Activated CD8-positive, alpha-beta memory T cell treated with anti-CD3 and anti-CD28 coated beads, Interleukin-2, amount 50 U/mL, for 4 hours (primary cell): ENCODE data around the gene TXNDC8.
"Not testable (repeated sequence)": the region's sequence is repeated elsewhere in the genome, so short reads cannot be mapped to it uniquely, and the experiment has no call there.

ENCODE experiments used
- DNase-seq: peaks from one replicate; pipeline ENCODE4 v3.0.0-alpha.2; 2020

TXNDC8 gene

DNA sequence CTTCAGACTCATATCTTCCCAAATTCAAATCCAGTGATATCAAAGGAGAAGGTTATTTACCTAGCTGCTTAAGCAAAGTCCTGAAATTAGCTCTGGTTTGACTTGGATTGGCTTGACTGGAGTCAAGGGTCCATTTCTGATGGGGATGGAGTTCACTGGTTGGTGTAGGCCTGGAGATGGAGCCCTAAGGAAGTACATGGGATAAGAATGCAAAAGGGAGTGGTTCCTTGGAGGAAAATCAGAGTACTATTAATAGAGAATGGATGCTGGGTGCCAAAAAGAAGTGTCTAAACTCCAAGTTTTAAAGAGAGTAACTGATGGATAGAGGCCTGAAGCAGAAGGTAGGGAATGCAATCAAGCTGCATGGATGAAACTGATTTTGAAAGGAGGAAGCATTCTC lies 13.8 kb downstream of the TXNDC8 start:
- DNase-seq: no peak

DNA sequence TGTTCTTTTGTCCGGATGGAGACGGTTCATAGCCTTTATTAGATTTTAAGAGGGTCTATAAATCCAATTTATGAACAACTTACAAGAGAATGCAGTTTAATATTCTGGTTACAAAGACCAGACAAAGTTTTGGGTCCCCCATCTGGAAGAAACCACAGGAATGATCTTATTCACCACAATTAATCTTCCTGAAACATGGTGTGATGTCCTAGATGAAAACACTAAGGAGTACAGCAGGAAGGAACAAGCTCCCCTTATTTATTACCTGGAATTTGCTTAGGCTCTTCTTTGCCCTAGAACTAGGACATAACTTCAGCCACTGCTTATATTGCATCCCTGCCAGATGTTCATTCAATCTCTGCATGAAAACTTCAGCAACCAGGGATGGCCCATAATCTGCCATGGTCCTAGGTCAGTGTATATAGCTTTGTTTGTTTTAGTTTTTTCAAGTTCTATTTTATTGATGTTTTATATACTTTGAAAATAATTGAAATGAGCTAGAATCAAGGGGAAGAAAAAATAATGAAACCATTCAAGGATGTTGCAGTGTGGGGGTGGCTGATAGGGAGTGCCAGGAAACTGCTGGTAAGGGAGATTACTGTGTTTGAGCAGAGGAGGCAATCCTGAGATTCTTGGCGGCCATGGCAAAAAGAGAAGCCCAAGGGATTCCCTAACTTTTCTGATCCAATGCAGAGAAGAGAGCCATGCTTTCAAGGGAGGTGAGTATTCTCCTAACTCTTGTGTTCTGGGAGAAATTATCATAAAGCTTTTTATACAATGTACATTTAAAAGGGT lies 16.8 kb downstream of the TXNDC8 start:
- DNase-seq: no peak

DNA sequence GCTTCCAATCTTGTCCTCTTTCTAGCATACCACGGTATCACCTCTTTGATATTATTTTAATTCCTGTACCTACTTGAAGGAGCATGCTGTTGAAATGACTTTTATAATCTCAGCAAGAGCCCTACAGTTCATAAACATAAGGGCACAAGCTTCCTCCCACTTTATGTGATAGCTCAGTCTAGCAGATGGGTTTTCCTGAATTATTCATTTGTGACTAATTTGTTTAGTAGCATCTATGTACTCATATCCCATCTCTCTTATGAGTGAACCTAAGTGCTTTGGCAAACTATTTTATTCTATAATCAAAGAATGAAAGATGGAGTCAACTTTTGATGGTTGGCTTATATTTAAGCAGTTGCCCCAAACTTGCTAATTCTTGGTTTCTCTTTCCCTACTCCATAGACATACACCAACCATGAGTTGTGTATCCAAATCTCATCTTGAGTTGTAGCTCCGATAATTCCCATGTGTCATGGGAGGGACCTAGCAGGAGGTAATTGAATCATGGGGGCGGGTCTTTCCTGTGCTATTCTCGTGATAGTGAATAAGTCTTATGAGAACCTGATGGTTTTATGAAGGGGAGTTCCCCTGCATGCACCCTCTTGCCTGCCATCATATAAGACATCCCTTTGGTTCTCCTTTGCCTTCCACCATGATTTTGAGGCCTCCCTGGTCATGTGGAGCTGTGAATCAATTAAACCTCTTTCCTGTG lies 17.7 kb downstream of the TXNDC8 start:
- no peak for DNase-seq

DNA sequence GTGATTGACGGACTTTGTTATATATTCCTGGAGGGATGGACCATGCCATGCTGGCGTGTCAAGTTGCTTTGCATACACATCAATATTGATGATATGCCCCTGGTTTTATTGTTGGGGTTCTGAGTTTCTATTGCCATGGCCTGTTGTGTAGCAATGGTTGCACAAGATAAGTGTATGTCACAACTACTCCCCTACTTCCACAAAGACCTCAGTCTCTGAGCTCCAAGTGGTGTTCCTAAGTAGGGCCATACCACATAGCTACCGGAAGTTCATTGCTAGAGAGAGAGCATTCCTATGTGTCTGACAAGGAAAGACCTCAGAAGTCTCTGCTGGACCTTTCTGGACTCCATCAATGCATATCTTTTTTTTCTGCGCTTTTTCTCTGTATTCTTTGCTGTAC lies 19.8 kb downstream of the TXNDC8 start:
- DNase-seq: no peak

DNA sequence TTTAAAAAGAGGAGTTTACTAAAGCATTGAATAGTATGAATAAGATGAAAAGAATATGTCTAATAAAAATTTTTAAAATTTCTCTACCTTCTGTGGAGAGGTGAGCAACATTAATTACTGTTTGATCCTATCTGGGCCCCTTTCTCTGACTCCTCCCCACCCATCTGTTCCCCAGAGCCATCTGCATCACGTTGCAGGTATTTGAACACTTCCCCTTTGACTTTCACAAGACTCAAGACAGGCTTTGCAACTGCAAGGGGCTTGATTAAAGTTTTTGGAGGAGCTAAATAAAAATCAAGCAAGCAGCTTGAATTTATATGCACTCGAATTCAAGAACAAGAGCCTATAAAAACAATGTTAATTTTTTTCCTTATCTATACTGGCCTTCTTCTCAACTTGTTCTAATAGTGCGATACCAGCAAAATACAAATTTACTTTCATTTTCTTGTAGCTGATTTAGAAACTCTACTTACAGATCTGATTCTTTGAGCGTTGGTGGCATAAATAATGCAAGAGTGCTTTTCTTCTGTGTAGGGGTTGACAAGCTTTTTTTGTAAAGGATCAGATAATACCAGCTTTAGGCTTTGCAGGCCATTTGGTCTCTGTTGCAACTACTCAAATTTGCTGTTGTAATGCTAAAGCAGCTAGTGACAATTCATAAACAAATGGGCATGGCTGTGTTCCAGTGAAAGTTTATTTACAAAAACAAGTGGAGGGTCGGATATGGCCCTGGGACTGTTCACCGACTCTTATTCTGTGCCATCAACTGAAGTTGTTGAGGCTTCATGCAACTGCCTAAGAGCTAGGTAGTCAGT lies 21.2 kb downstream of the TXNDC8 start:
- DNase-seq: no peak

DNA sequence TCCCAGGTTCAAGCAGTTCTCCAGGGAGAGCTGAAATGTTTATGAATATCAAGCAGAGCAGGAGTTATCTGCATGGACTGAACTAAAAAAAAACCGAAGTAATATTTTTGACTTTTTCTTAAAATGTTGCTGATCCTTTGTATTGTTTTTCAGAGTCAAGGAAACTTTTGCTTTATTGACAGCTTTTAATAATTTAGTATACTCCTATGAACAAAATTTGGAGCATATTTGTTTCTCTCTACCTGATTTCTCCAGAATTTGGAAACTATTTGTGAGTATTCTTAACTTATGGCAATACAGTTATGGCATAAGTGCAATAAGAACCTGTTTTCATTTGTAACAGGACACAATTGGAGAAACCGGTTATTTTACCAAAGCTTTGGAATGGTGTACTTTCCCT lies 25.7 kb downstream of the TXNDC8 start:
- not testable (repeated sequence) for DNase-seq

DNA sequence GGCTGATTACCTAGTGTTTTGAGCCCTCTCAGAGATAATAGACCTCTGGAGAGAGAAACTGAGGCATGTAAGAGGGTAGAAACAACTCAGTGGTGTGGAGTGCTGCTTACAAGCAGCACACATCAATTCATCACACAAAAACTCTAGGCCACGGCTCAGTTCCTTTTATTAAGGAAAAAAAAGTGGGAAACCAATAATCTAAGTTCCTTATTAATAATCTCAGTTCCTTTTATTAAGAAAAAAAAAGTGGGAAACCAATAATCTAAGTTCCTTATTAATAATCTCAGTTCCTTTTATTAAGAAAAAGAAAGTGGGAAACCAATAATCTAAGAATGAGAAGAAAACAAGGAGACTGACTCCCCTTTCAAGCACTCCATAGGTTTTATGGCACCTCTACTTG lies 28.0 kb downstream of the TXNDC8 start:
- DNase-seq: no peak

DNA sequence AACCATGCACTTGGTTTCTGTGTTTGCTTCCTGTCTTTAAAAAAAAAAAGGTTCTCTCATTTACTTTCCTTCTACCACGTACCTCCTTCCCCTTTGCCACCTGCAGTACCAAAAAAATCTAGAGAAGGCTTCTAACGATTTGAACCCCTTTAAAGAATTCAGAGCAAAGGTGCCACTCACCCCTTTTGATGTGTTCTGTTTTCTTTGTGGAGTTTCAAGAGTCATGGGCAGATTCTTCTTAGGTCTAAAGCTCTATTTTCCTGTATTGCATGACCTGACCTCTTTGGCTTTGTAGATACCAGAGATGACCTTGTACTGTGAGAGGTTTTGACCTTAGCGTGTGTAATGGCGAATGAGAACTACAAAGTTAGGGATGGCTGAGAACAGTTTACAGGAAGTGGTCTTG lies 29.0 kb downstream of the TXNDC8 start:
- DNase-seq: no peak

DNA sequence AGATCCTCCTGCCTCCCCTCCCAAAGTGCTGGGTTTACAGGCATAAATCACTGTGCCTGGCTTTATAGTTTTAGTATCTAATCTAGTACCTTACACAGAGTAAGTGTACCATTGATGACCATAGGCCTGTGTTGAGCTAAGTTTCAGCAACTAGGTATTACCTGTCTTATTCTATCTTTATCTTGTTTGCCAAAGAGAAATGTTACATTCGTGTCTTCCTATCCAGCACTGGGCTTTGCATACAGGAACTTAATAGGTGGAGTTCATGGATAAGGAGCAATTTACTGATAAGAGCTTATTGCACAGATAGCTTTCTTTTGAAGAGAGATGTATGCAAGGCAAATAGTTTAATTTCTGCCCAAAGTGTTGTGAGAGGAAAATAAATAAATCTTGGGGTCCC lies 30.5 kb downstream of the TXNDC8 start:
- DNase-seq: no peak

DNA sequence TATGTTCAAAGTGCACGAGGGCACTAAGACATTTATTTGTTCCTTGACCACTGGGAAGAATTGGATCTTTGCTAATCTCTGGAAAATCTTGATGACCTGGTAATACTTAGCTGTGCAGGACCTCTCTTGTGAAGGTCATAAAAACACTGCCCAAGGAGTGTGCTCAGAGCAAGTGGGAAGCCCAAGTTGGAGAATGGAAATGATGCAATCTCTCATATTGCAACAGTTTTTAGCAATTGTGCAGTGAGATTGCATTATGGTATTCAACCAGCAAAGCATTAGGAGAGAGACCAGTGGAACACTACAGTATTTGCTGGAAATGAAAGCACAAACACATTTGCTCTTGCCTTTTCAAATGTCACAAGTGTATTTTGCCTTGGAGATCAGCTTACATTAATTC lies 34.5 kb downstream of the TXNDC8 start:
- DNase-seq: no peak

DNA sequence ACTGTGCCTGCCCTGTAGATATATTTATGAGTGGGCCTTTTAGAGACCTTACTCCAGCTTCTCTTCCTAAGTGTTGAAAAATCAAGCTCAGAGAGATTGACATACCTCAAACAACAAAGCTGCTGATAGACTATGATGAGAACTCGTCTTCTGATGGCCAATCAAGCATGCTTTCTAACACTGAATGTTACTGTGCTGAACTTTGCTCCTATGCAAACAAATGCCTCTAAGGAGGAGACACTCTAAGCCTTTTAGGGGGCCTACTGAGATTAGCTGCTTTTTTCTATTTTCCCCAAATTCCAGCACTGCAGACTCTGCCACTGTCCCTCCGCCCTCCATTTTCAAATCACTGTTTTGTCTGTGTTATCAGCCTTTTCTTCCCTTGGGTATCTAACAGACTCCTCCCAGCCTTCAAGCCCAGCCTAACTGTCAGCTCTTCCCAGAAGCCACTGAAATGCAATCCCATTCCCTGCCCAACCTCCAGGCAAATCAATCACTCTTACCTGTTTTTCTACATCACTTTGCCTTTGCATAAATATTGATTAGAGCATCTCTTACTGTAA lies 39.5 kb downstream of the TXNDC8 start:
- no peak for DNase-seq

DNA sequence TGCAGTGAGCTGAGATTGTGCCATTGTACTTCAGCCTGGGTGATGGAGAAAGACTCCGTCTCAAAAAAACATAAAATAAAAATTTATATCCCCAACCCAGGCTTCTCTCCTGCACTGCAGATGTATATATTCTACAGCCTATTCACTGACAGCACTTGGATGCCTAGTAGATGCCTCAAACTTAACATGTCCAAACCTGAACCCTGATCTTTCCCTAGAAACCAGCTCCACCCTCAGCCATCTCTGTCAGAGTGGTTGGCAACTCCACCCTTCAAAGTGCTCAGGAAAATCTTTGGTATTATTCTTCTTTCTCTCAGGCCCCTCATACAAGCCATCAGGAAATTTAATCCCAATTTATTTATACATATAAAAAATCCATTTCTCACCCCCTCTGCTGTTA lies 44.4 kb downstream of the TXNDC8 start:
- DNase-seq: no peak

DNA sequence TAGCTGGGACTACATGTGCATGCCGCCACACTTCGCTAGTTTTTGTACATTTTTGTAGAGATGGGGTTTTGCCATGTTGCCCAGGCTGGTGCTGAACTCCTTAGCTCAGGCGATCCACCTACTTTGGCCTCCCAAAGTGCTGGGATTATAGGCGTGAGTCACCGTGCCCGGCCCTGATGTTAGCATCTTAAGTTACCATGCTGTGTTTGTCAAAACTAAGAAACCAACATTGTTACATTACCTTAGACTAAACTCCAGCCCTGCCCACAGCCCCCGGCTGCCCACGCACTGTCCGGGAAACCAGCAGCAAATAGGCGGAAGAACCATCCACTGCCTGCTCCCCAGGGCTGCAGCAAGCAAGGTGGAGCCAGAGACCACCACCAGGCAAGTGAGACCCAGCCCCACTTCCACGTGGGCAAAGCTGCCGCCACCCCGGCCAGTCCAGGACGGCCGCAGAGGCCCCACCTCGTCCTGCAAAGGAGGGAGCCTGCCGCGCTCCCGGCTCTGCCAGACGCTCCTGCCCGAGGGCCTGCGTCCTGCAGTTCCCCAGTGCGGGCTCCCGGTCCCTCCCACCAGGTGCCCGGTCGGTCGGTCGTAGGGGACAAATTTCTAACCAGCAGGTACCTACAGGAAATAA lies 45.6 kb downstream of the TXNDC8 start:
- no peak for DNase-seq

DNA sequence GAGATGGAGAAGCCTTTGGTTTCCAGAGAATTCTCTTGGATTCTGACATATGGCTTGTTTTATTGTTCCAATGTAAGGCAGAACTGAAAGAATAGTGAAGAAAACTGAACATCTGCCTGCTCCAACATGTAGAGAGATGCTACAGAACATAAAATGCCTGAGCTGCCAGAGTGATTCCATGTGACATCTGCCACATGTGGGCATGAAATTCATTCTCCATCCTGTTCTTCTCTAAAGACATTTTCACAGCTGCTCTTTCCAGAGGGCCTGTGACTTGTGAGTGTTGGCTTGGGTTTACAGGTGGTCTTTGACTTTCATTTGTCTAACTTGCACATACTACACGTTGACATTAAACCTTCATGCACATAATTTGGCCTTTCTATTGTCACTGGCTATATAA lies 47.7 kb downstream of the TXNDC8 start:
- DNase-seq: no peak

DNA sequence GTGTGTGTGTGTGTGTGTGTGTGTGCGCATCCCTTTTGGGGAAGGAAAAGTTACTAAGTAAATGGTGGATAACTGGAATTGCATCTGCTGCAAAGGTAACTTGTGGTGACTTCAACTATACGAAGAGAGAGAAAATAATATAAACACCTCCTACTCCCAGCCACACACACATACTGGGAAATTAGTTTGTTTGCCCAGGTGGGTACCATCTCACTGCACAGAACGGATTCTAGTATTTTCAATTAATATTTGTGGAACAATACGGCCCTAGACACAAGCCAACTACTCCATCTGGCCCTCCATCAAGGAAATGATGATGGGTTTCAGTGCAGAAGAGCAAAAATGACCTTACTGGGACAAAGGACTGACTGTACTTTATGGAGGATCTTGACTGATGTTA lies 49.2 kb downstream of the TXNDC8 start:
- no peak for DNase-seq

DNA sequence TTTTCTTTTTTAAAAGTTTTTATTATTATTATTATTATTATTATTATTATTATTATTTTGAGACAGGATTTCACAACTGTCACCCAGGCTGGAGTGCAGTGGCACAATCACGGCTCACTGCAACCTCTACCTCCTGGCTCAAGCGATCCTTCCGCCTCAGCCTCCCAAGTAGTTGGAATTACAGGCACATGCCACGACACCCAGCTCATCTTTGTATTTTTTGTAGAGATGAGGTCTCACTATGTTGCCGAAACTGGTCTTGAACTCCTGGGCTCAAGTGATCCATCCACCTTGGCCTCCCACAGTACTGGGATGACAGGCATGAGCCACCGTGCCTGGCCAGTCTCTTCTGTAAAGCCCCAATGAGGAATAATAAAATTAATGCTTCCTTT lies 50.4 kb downstream of the TXNDC8 start:
- no peak for DNase-seq

DNA sequence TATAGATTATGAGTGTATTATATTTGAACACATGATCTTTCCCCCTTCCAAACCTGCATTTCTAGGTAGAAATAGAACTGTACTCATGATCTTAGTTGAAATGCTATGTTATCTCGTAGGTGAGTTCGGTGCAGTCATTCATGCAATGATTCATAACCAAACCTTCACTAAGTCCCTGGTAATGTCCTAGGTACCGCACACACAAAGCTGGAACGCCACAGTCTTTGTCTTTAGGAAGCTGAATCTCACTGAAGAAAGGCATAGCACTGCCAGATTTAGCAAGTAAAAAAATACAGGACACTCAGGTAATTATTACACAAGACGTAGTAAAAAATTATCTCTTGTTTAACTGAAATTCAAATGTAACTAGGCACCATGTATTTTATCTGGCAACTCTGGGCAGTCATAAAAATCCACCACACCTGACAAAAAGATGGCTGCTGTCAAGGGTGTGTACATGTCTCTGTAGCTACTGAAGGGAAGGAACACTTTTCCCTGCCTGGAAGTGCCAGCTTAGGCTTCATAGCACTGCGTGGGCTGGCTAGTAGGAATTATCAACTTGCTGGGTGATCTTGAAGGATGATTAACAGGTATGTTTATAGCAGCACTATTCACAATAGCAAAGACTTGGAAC lies 53.3 kb downstream of the TXNDC8 start:
- DNase-seq: no peak

DNA sequence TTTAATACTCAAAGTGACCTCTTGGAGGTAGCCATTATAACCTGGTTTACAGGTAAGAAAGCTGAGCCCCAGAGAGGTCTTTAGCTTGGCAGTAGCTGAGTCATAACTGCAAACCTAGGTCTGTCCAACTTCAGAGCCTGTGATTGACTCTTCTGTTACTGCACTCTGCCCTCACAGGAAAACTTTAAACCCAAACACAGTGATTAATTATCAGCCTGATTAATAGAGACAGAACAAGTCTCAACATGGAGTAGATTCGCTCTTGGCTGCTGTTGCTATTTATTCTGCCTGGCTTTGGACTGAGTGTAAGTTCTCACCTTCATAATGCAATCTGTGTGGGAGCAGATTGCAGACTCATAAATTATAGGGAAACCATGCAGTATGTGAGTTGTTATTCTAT lies 53.9 kb downstream of the TXNDC8 start:
- no peak for DNase-seq

DNA sequence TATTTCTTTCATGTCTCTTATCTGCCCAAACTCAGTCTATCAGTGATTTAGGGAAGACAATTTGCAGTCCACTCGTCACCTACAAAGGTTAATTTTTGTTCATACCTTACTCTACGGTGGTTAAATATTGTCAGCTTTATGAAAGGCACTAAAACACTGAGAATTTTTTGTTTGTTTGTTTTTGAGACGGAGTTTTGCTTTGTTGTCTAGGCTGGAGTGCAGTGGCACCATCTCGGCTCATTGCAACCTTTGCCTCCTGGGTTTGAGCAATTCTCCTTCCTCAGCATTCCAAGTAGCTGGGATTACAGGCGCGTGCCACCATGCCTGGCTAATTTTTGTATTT lies 55.0 kb downstream of the TXNDC8 start:
- no peak for DNase-seq

DNA sequence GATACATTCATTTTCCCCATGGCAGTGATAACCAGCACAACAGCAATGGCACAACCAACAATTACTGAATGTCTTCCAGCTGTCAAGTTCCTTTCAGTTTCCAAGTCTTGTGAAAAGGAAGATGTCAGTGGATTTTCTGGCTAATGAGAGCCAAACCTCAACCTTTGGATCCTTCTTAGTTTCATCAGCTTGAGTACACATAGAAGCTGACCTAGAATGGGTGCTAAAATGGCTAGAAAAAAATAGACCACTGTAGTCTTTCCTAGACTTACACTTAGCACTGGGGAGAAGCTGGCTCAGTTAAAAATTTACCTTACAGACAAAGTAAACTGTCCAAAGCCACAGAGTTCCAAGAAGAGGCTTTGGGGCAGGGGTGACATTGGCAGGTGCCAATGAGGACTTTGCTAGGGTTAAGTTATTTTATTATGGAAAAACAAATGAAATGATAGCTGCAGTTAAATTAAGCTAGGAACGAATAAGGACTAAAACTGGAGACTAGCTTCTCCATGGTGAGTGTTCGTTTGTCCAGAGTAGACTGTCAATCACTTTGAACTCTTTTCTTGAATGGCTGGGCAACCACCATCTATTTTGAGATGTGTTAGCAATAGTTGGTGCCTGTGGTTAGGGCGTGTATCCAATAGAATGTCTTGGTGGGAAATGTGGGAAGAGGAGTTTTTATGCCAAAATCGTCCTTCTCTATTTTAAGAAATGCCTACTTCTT lies 55.5 kb downstream of the TXNDC8 start:
- no peak for DNase-seq

DNA sequence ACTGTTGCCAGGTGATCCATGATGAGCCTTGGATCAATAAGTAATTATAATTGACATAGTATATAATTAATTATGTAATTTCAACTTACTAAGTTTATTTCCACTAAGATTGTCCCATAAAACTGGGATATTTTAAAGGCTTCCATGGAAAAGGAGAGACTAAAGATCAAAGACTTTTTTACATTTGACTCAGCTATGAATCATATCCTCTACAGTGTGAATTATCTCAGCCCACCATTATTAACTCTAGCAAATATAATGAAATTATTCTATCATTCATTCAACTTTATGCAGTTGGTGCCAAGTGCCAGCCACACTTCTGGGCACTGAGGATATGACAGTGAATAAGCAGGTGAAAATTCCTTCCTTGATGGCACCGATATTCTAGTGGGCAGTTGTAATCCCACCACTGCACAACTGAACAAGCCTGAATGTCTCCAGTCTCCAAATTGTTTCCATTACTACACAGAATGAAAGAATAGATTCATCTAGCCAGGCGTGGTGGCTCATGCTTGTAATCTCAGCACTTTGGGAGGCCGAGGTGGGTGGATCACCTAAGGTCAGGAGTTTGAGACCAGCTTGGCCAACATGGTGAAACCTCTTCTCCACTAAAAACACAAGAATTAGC lies 59.5 kb downstream of the TXNDC8 start:
- DNase-seq: no peak
